Smooth muscle cell (in vitro differentiated cells): ENCODE results near the gene PRAMEF6. TPM values are rescaled to one million over a fixed set of nuclear protein-coding genes. Genes with fewer than 3 reads are reported as not detected.

Experiments used
- polyA plus RNA-seq: library from polyadenylated mRNA; unstranded; fragments of >200 nt; fragmentation: Nextera tagmentation; extraction: Ambion mirVana; gene quantifications from 2 replicates; pipeline ENCODE4 v1.2.1, GENCODE V29; 2016
- small RNA-seq: library from RNA; depleted of rRNA; stranded (forward); fragments of <200 nt; gene quantifications from one replicate; pipeline ENCODE3, GENCODE V24; 2014
- total RNA-seq: library from RNA; depleted of rRNA; stranded (reverse); fragments of >200 nt; gene quantifications from 2 replicates; pipeline ENCODE4 v1.2.3, GENCODE V29; 2014

The PRAMEF6 gene
- total and polyA plus RNA-seq, 2 experiments from 2014 or later, result not detected

Small RNAs within 50 kb of the gene (small RNA-seq; reads per million reads assigned to genes)
- gene RNU6-1072P, result not detected

Other genes with a start within 250 kb of the PRAMEF6 start
- 0.13 TPM in 1 of 2 replicates, not detected in the other for gene AADACL3, start 231.5 kb downstream of the PRAMEF6 start, total RNA-seq
- 0.25 TPM in 1 of 2 replicates, not detected in the other for gene AADACL3, start 231.5 kb downstream of the PRAMEF6 start, polyA plus RNA-seq
- gene CFAP107, start 201.4 kb downstream of the PRAMEF6 start, total RNA-seq, result not detected in 2 replicates
- not detected in 2 replicates for gene CFAP107, start 201.4 kb downstream of the PRAMEF6 start, polyA plus RNA-seq
- not detected in 2 replicates for gene PRAMEF12, start 173.8 kb downstream of the PRAMEF6 start, total RNA-seq
- gene PRAMEF12, start 173.8 kb downstream of the PRAMEF6 start, polyA plus RNA-seq, result not detected in 2 replicates
- gene PRAMEF1, start 156.2 kb downstream of the PRAMEF6 start, total RNA-seq, result not detected in 2 replicates
- gene PRAMEF1, start 156.2 kb downstream of the PRAMEF6 start, polyA plus RNA-seq, result not detected in 2 replicates
- gene PRAMEF11, start 116.2 kb downstream of the PRAMEF6 start, total RNA-seq, result not detected in 2 replicates
- gene PRAMEF11, start 116.2 kb downstream of the PRAMEF6 start, polyA plus RNA-seq, result not detected in 2 replicates
- not detected in 2 replicates for gene HNRNPCL1, start 98.9 kb downstream of the PRAMEF6 start, total RNA-seq
- gene HNRNPCL1, start 98.9 kb downstream of the PRAMEF6 start, polyA plus RNA-seq, result not detected in 2 replicates
- gene PRAMEF2, start 90.5 kb downstream of the PRAMEF6 start, total RNA-seq, result not detected in 2 replicates
- gene PRAMEF2, start 90.5 kb downstream of the PRAMEF6 start, polyA plus RNA-seq, result not detected in 2 replicates
- gene PRAMEF4, start 61.4 kb downstream of the PRAMEF6 start, total RNA-seq, result not detected in 2 replicates
- gene PRAMEF4, start 61.4 kb downstream of the PRAMEF6 start, polyA plus RNA-seq, result not detected in 2 replicates
- gene PRAMEF10, start 49.3 kb downstream of the PRAMEF6 start, total RNA-seq, result not detected in 2 replicates
- not detected in 2 replicates for gene PRAMEF10, start 49.3 kb downstream of the PRAMEF6 start, polyA plus RNA-seq
- not detected in 2 replicates for gene PRAMEF7, start 31.0 kb downstream of the PRAMEF6 start, total RNA-seq
- not detected in 2 replicates for gene PRAMEF7, start 31.0 kb downstream of the PRAMEF6 start, polyA plus RNA-seq
- not detected in 2 replicates for gene PRAMEF27, start 109.0 kb upstream of the PRAMEF6 start, total RNA-seq
- not detected in 2 replicates for gene PRAMEF27, start 109.0 kb upstream of the PRAMEF6 start, polyA plus RNA-seq
- gene HNRNPCL3, start 113.2 kb upstream of the PRAMEF6 start, total RNA-seq, result not detected in 2 replicates
- gene HNRNPCL3, start 113.2 kb upstream of the PRAMEF6 start, polyA plus RNA-seq, result not detected in 2 replicates
- not detected in 2 replicates for gene PRAMEF25, start 123.2 kb upstream of the PRAMEF6 start, total RNA-seq
- not detected in 2 replicates for gene PRAMEF25, start 123.2 kb upstream of the PRAMEF6 start, polyA plus RNA-seq
- gene HNRNPCL2, start 169.3 kb upstream of the PRAMEF6 start, total RNA-seq, result not detected in 2 replicates
- gene HNRNPCL2, start 169.3 kb upstream of the PRAMEF6 start, polyA plus RNA-seq, result not detected in 2 replicates
- gene PRAMEF26, start 208.4 kb upstream of the PRAMEF6 start, total RNA-seq, result not detected in 2 replicates
- gene PRAMEF26, start 208.4 kb upstream of the PRAMEF6 start, polyA plus RNA-seq, result not detected in 2 replicates
- gene HNRNPCL4, start 218.1 kb upstream of the PRAMEF6 start, total RNA-seq, result not detected in 2 replicates
- not detected in 2 replicates for gene HNRNPCL4, start 218.1 kb upstream of the PRAMEF6 start, polyA plus RNA-seq
- gene PRAMEF9, start 224.3 kb upstream of the PRAMEF6 start, total RNA-seq, result not detected in 2 replicates
- gene PRAMEF9, start 224.3 kb upstream of the PRAMEF6 start, polyA plus RNA-seq, result not detected in 2 replicates